KOPT-K1 (cell line): ENCODE results near the gene FAM107B.

ENCODE experiments used
- H3K27ac ChIP-seq: fragments of 200-600 bp; sonication (generic); 2 replicates; pipeline ENCODE4 v1.5.1; 2016; ENCODE audit warnings: antibody characterized with exemption, mild to moderate bottlenecking, low read depth, low read length; ENCODE audit not compliant: poor library complexity, severe bottlenecking
- H3K36me3 ChIP-seq: fragments of 200-600 bp; sonication (generic); 2 replicates; pipeline ENCODE4 v1.5.1; 2017; ENCODE audit warnings: antibody characterized with exemption, mild to moderate bottlenecking, low read length, moderate library complexity; ENCODE audit not compliant: insufficient read depth
- H3K9me3 ChIP-seq: fragments of 200-600 bp; sonication (generic); 2 replicates; pipeline ENCODE4 v1.5.1; 2017; ENCODE audit warnings: antibody characterized with exemption, low read length, mild to moderate bottlenecking; ENCODE audit not compliant: insufficient read depth, poor library complexity, severe bottlenecking

Gene FAM107B

DNA sequence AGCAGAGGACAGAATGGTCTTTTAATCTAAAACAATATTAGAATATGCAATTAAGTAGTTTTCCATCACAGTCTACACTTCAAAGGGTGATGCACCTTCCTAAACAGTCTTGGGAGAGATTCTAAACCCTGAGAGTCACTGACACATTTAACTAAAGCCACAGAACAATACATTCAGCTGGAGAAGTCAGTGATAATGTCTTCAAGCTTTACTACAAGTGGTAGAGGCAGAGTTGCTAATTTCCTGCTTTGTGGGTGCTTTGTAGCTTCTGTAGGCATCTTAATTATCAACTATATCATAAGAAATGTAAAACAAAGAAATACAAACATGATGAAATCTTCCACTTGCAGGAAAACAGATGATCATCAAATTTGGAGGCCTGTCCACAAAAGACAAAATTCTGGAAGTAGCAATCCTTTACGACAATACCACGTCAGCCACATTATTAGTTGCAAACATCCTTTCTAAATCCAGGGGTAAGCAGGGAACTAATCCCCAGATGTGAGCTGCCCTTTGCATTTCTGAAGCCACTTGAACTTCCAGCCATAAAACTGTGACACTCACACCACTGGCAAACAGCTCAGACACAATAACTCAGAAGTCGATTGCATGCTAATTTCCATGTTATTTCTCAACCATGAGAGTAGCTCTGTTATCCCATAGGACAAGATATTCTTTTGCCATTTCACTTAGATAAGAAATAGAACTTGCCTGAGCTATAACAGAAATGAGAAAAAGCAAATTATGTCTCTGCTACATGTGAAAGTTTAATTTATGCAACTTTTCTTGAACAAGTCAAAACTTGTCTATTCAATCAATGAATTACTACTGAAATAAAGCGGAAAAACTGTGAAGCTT is 212.2 kb downstream of the FAM107B start:
- H3K36me3 ChIP-seq: no peaks in the 10 kb centered on the region
- peaks cover 11% of the 10 kb centered on the region for H3K9me3 ChIP-seq
- H3K27ac ChIP-seq: peak overlapping the region; percentile 26

DNA sequence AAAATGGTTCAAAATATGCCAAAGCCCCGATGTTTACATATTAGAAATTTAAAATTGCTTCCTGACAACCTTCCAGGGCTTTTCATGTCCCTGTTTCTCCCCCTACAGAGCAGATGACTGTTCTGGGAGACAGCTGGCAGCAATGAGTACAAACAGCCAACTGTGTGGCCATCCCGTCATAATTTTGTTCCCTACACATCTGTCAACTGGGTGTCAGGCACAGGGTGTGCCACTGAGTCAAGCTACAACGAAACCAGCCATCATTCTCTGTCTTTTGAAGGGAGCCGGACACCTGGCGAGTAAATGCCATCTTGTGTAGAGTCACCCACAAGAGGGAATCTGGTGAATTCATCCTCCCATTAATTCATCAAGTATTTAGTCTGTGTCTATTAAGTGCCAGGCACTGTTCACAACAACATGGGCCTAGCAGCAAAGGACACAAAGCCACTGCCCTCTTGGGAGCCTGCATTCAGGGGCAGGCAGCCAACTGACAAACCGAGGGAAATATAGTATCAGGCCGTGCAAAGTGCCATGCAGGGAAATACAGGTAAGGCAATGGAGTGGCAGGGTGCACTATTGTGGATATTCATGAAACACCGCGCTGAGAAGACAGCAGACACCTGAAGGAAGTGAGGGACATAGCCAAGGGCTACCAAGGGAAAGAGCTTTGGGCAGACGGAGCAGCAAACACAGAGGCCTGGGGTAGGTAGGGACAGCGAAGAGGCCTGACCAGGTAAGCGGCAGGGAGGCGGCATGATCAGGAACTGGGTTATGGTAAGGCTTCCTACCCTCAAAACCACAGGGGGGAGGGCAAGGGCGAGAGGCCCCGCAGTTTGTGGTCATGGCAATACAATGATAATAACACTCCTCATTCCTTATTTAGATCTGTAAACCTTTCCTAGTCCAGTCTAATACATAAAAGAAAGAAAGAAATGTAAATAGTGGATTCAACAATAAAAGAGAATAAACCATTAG is 213.6 kb downstream of the FAM107B start:
- Histone ChIP-seq H3K9me3 (peaks cover 5% of the 10 kb centered on the region), H3K36me3 (no peaks in the 10 kb centered on the region), H3K27ac (no peak overlapping the region)

- Histone ChIP-seq H3K27ac (no peak overlapping the region), H3K9me3 (no peaks in the 10 kb centered on the region), H3K36me3 (no peaks in the 10 kb centered on the region)
These were observed 214.4 kb downstream of the FAM107B start for GRCh38 chr10:14560274-14560673.

DNA sequence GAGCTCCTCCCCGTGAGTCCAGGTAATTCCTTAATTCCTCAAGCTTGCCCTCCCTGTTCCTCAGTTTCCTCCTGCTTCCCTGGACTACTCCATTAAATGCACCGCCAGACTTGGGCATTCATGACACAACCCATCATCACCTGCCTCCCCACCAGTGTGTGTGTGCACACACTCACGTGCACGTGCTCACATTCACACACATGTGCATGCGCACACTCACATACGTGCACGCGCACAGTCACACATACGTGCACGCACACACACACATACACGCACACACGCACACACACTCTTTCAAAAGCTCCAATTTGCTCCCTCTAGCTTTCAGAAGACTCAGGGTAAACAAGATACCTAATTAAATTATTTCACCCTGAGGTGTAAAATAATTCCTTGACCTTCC is 216.7 kb downstream of the FAM107B start:
- H3K27ac ChIP-seq: no peak overlapping the region
- no peaks in the 10 kb centered on the region for H3K36me3 ChIP-seq
- no peaks in the 10 kb centered on the region for H3K9me3 ChIP-seq

GRCh38 chr10:14557567-14557966 is 217.1 kb downstream of the FAM107B start:
- no peaks in the 10 kb centered on the region for H3K36me3 ChIP-seq
- no peaks in the 10 kb centered on the region for H3K9me3 ChIP-seq
- no peak overlapping the region for H3K27ac ChIP-seq

GRCh38 chr10:14556285-14556956 is 218.3 kb downstream of the FAM107B start:
- no peaks in the 10 kb centered on the region for H3K9me3 ChIP-seq
- no peak overlapping the region for H3K27ac ChIP-seq
- no peaks in the 10 kb centered on the region for H3K36me3 ChIP-seq

DNA sequence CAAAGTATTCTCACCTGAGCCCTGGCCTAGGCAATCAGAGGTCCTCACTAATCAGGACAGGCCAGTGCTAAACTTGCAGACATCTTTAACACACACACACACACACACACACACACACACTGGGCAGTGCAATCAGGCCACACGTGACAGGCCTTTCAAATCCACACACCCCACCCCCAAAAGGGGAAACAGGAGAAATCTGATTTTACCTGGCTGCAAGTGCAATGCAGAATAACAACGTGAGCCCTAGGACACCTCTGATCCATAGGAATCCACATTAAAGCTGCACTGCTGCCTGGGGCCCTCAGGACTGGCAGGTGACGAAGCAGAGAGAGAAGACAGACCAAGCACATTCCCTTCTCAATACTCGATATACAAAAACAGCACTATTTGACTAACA is 218.9 kb downstream of the FAM107B start:
- no peaks in the 10 kb centered on the region for H3K9me3 ChIP-seq
- no peaks in the 10 kb centered on the region for H3K36me3 ChIP-seq
- H3K27ac ChIP-seq: no peak overlapping the region

GRCh38 chr10:14554491-14555205 is 220.0 kb downstream of the FAM107B start:
- Histone ChIP-seq H3K36me3 (no peaks in the 10 kb centered on the region), H3K9me3 (no peaks in the 10 kb centered on the region), H3K27ac (peak overlapping the region; percentile 22)

DNA sequence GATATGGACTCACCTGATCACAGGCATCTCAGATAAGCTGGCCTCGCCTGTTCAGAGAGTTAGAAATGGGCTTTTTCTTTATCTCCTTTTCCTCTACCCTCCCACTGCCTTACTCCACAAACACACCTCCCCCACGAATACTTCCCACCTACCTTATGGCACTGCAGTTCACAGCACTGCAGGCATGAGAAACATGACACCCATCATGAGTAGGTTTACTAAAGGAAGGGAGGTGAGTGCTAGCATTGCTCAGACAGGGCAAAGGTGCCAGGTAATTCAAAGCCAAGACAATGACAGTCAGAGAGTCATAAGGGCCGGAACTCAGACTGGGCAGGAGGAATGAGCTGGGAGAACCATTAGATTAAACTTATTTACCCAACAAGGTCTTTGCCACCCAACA is 220.6 kb downstream of the FAM107B start:
- Histone ChIP-seq H3K27ac (peak overlapping the region; percentile 22), H3K36me3 (no peaks in the 10 kb centered on the region), H3K9me3 (no peaks in the 10 kb centered on the region)

- Histone ChIP-seq H3K9me3 (no peaks in the 10 kb centered on the region), H3K36me3 (no peaks in the 10 kb centered on the region), H3K27ac (no peak overlapping the region)
These were observed 221.2 kb downstream of the FAM107B start for GRCh38 chr10:14553448-14553847.

DNA sequence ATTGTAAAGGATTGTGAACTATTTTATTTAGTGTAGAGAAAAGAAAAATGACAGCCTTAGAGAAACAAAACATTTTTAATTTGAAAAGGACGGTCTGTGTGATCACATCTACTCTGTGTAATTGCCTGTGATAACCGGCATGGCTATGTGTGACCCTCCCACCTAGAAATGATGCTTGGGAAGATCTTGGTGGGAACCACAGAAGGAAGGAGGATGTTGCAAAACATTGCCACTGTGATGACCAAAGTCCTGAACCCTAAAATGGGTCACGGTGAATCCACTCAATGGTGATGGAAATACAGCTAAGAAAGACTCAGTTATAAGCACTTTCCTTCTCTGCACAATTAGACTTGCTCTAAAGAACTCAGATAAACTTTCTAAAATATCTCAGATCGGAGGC is 222.7 kb downstream of the FAM107B start:
- Histone ChIP-seq H3K36me3 (no peaks in the 10 kb centered on the region), H3K27ac (no peak overlapping the region), H3K9me3 (no peaks in the 10 kb centered on the region)

DNA sequence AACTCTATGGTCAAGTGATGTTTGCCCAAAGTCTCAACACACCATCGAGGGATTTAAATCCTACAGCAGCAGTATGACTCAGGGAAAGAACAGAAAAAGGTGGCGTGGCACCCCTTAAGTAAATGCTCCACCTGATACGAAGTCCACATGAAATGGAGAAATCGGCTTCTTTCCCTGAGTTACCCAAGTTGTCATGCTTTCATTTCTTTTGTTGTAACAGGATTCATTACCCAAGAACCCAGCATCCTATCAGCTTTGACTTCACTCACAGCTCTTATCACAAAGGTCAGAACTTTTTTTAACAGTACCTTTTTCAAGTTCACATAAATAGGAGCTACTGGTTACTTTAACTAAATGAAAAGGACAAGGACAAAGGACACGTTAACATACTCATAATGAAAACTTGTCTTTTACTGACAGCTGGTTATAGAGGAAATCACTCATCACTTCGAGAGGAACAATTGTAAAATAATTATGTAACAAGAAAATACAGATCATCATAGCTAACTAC is 224.2 kb downstream of the FAM107B start:
- Histone ChIP-seq H3K36me3 (no peaks in the 10 kb centered on the region), H3K9me3 (no peaks in the 10 kb centered on the region), H3K27ac (no peak overlapping the region)

DNA sequence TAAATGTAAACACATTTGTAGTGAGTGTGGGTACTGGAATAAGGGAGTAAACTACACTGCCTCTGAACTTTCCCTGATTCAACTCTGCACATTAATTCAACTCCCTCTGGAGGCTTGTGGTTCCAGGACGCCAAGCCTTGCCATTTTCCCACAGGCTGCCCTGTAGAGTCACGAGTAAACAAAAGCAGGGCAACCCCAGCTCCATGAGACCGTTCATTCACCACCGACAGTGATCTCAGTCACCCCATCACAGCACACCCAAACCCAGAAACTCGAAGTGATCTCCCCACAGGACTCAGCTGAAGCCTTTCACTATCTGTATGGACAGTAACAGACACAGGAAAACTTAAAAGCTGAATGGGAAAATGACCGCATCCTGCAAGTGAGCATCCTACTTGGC is 225.2 kb downstream of the FAM107B start:
- H3K9me3 ChIP-seq: no peaks in the 10 kb centered on the region
- H3K36me3 ChIP-seq: no peaks in the 10 kb centered on the region
- H3K27ac ChIP-seq: no peak overlapping the region

- Histone ChIP-seq H3K27ac (no peak overlapping the region), H3K9me3 (no peaks in the 10 kb centered on the region), H3K36me3 (no peaks in the 10 kb centered on the region)
These were observed 225.7 kb downstream of the FAM107B start for GRCh38 chr10:14548970-14549369.
